Peyer's patch (tissue), 4 donors: Measurements from ENCODE around the gene SPECC1L.

Experiments
- CTCF ChIP-seq, 6 experiments: fragments of 450-650 bp in 4 of 6; fragments of 200-600 bp in 2 of 6; sonication (generic) in 1 of 6; IDR thresholded peaks; one replicate each; pipeline ENCODE4 v1.5.1; 2017 to 2019; ENCODE audit warnings: antibody characterized with exemption in 6 of 6, mild to moderate bottlenecking in 3 of 6, moderate library complexity in 1 of 6
- POLR2A ChIP-seq, 2 donors: fragments of 450-650 bp; IDR thresholded peaks; one replicate each; pipeline ENCODE4 v1.5.1; 2017; ENCODE audit warnings: antibody characterized with exemption in 2 of 2, mild to moderate bottlenecking in 2 of 2, moderate library complexity in 2 of 2

- TF ChIP-seq POLR2A (IDR thresholded peaks at IDR 0.05) (no peak), CTCF (IDR thresholded peaks at IDR 0.05) (no peak)
Observed at GRCh38 chr22:24337894-24338645, 67.4 kb downstream of the SPECC1L start.
